HEK293 (cell line): ENCODE results near the gene TLR8.

Source experiments
- CTCF ChIA-PET: fragments of 350-600 bp; formaldehyde crosslinking; extraction: SDS; loops from one replicate; lab custom pipeline; 2021; ENCODE audit warnings: antibody characterized with exemption; lab: Yijun Ruan, JAX
- POLR2A ChIA-PET: fragments of 300-600 bp; formaldehyde crosslinking; extraction: SDS; loops from one replicate; lab custom pipeline; 2020; ENCODE audit warnings: antibody characterized with exemption, inconsistent platforms; lab: Yijun Ruan, JAX
- H3K27ac ChIP-seq: fragments of 200-500 bp; sonication (Bioruptor generic); 2 replicates; pipeline ENCODE4 v1.5.1; 2014; ENCODE audit warnings: low read depth, low read length, control low read depth, inconsistent platforms; ENCODE audit errors: extremely low read depth
- H3K36me3 ChIP-seq, 2 experiments: fragments of 200-500 bp in 1 of 2; sonication (Bioruptor generic) in 1 of 2; 1 replicate in 1 of 2; 2 replicates in 1 of 2; pipeline ENCODE4 v1.5.1; 2014 to 2017; ENCODE audit warnings: inconsistent platforms in 2 of 2, low read length in 2 of 2; ENCODE audit not compliant: control insufficient read depth in 2 of 2, insufficient read depth in 1 of 2
- H3K4me1 ChIP-seq: fragments of 200-500 bp; sonication (Bioruptor generic); 2 replicates; pipeline ENCODE4 v1.5.1; 2014; ENCODE audit warnings: mild to moderate bottlenecking, low read length, inconsistent platforms; ENCODE audit not compliant: control insufficient read depth, insufficient read depth
- H3K4me3 ChIP-seq: 2 replicates; pipeline ENCODE4 v1.5.1; 2011; ENCODE audit warnings: low read depth, mild to moderate bottlenecking, control low read depth, low read length, moderate library complexity
- H3K9me3 ChIP-seq: fragments of 200-500 bp; sonication (Bioruptor generic); 2 replicates; pipeline ENCODE4 v1.5.1; 2014; ENCODE audit warnings: low read depth, low read length, inconsistent platforms; ENCODE audit not compliant: control insufficient read depth, insufficient read depth
- GLIS1 ChIP-seq: fragments of 450-650 bp; formaldehyde crosslinking; IDR thresholded peaks from 2 replicates; pipeline ENCODE4 v1.5.1; 2016; ENCODE audit warnings: missing biosample characterization, missing genetic modification characterization
- KLF1 ChIP-seq: fragments of 450-650 bp; formaldehyde crosslinking; IDR thresholded peaks from 2 replicates; pipeline ENCODE4 v1.5.1; 2016; ENCODE audit warnings: missing biosample characterization, missing genetic modification characterization
- KLF10 ChIP-seq: fragments of 450-650 bp; IDR thresholded peaks from 2 replicates; pipeline ENCODE4 v1.5.1; 2018; ENCODE audit warnings: missing biosample characterization, mild to moderate bottlenecking, missing genetic modification characterization
- SALL2 ChIP-seq: fragments of 450-650 bp; formaldehyde crosslinking; IDR thresholded peaks from 2 replicates; pipeline ENCODE4 v1.5.0; 2017; ENCODE audit warnings: missing biosample characterization, mild to moderate bottlenecking, missing genetic modification characterization, borderline replicate concordance
- SP2 ChIP-seq: fragments of 450-650 bp; formaldehyde crosslinking; IDR thresholded peaks from 2 replicates; pipeline ENCODE4 v1.5.1; 2016; ENCODE audit warnings: missing biosample characterization, missing genetic modification characterization
- SP3 ChIP-seq: fragments of 450-650 bp; formaldehyde crosslinking; IDR thresholded peaks from 2 replicates; pipeline ENCODE4 v1.5.1; 2016; ENCODE audit warnings: missing biosample characterization, missing genetic modification characterization
- ZBTB17 ChIP-seq: fragments of 450-650 bp; formaldehyde crosslinking; IDR thresholded peaks from 2 replicates; pipeline ENCODE4 v1.5.1; 2016; ENCODE audit warnings: missing biosample characterization, missing genetic modification characterization
- ZBTB26 ChIP-seq: fragments of 450-650 bp; formaldehyde crosslinking; optimal IDR thresholded peaks from 2 replicates; pipeline ENCODE3; 2016; ENCODE audit warnings: missing biosample characterization, mild to moderate bottlenecking, missing genetic modification characterization
- ZBTB48 ChIP-seq: fragments of 450-650 bp; formaldehyde crosslinking; IDR thresholded peaks from 2 replicates; pipeline ENCODE4 v1.5.1; 2016; ENCODE audit warnings: missing biosample characterization, missing genetic modification characterization
- ZBTB6 ChIP-seq: fragments of 450-650 bp; formaldehyde crosslinking; IDR thresholded peaks from 2 replicates; pipeline ENCODE4 v1.5.1; 2017; ENCODE audit warnings: missing biosample characterization, missing genetic modification characterization
- ZFP3 ChIP-seq: fragments of 450-650 bp; formaldehyde crosslinking; IDR thresholded peaks from 2 replicates; pipeline ENCODE4 v1.5.1; 2016; ENCODE audit warnings: low read depth, missing biosample characterization, missing genetic modification characterization
- ZNF10 ChIP-seq: fragments of 450-650 bp; formaldehyde crosslinking; IDR thresholded peaks from 2 replicates; pipeline ENCODE4 v1.5.1; 2017; ENCODE audit warnings: missing biosample characterization, missing genetic modification characterization
- ZNF132 ChIP-seq: fragments of 450-650 bp; formaldehyde crosslinking; IDR thresholded peaks from 2 replicates; pipeline ENCODE4 v1.5.1; 2017; ENCODE audit warnings: missing biosample characterization, missing genetic modification characterization, borderline replicate concordance
- ZNF138 ChIP-seq: fragments of 450-650 bp; formaldehyde crosslinking; IDR thresholded peaks from 2 replicates; pipeline ENCODE4 v1.5.1; 2016; ENCODE audit warnings: missing biosample characterization, missing genetic modification characterization, borderline replicate concordance
- ZNF155 ChIP-seq: fragments of 450-650 bp; formaldehyde crosslinking; IDR thresholded peaks from 2 replicates; pipeline ENCODE4 v1.5.1; 2016; ENCODE audit warnings: missing biosample characterization, missing genetic modification characterization
- ZNF157 ChIP-seq: fragments of 450-650 bp; formaldehyde crosslinking; IDR thresholded peaks from 2 replicates; pipeline ENCODE4 v1.5.1; 2016; ENCODE audit warnings: missing biosample characterization, missing genetic modification characterization
- ZNF211 ChIP-seq: fragments of 450-650 bp; formaldehyde crosslinking; IDR thresholded peaks from 2 replicates; pipeline ENCODE4 v1.5.1; 2016; ENCODE audit warnings: low read depth, missing biosample characterization, missing genetic modification characterization
- ZNF223 ChIP-seq: fragments of 450-650 bp; formaldehyde crosslinking; IDR thresholded peaks from 2 replicates; pipeline ENCODE4 v1.5.1; 2016; ENCODE audit warnings: missing biosample characterization, missing genetic modification characterization
- ZNF239 ChIP-seq: fragments of 450-650 bp; formaldehyde crosslinking; IDR thresholded peaks from 2 replicates; pipeline ENCODE4 v1.5.1; 2016; ENCODE audit warnings: missing biosample characterization, missing genetic modification characterization
- ZNF354C ChIP-seq: fragments of 450-650 bp; formaldehyde crosslinking; IDR thresholded peaks from 2 replicates; pipeline ENCODE4 v1.5.1; 2016; ENCODE audit warnings: missing biosample characterization, missing genetic modification characterization, low read depth, borderline replicate concordance
- ZNF366 ChIP-seq: fragments of 450-650 bp; formaldehyde crosslinking; conservative IDR thresholded peaks from 2 replicates; pipeline ENCODE4 v1.5.1; 2016; ENCODE audit warnings: missing biosample characterization, missing genetic modification characterization
- ZNF37A ChIP-seq: fragments of 450-650 bp; IDR thresholded peaks from 2 replicates; pipeline ENCODE4 v1.5.1; 2018; ENCODE audit warnings: missing biosample characterization, missing genetic modification characterization
- ZNF391 ChIP-seq: fragments of 450-650 bp; formaldehyde crosslinking; IDR thresholded peaks from 2 replicates; pipeline ENCODE4 v1.5.1; 2016; ENCODE audit warnings: low read depth, missing biosample characterization, missing genetic modification characterization, borderline replicate concordance
- ZNF404 ChIP-seq: fragments of 450-650 bp; formaldehyde crosslinking; IDR thresholded peaks from 2 replicates; pipeline ENCODE4 v1.5.1; 2017; ENCODE audit warnings: missing biosample characterization, missing genetic modification characterization
- ZNF449 ChIP-seq: fragments of 450-650 bp; formaldehyde crosslinking; IDR thresholded peaks from 2 replicates; pipeline ENCODE4 v1.5.1; 2017; ENCODE audit warnings: missing biosample characterization, mild to moderate bottlenecking, missing genetic modification characterization, moderate library complexity
- ZNF473 ChIP-seq: fragments of 450-650 bp; formaldehyde crosslinking; IDR thresholded peaks from 2 replicates; pipeline ENCODE4 v1.5.1; 2017; ENCODE audit warnings: missing biosample characterization, missing genetic modification characterization
- ZNF48 ChIP-seq: fragments of 450-650 bp; formaldehyde crosslinking; IDR thresholded peaks from 2 replicates; pipeline ENCODE4 v1.5.1; 2016; ENCODE audit warnings: missing biosample characterization, missing genetic modification characterization
- ZNF514 ChIP-seq: fragments of 450-650 bp; formaldehyde crosslinking; IDR thresholded peaks from 2 replicates; pipeline ENCODE4 v1.5.1; 2016; ENCODE audit warnings: missing biosample characterization, missing genetic modification characterization
- ZNF571 ChIP-seq: fragments of 450-650 bp; formaldehyde crosslinking; IDR thresholded peaks from 2 replicates; pipeline ENCODE4 v1.5.0; 2017; ENCODE audit warnings: missing biosample characterization, missing genetic modification characterization
- ZNF660 ChIP-seq: fragments of 450-650 bp; IDR thresholded peaks from 2 replicates; pipeline ENCODE4 v1.5.1; 2018; ENCODE audit warnings: missing biosample characterization, mild to moderate bottlenecking, missing genetic modification characterization
- ZNF670 ChIP-seq: fragments of 450-650 bp; formaldehyde crosslinking; IDR thresholded peaks from 2 replicates; pipeline ENCODE4 v1.5.1; 2016; ENCODE audit warnings: missing biosample characterization, missing genetic modification characterization, low read depth
- ZNF843 ChIP-seq: fragments of 450-650 bp; formaldehyde crosslinking; IDR thresholded peaks from 2 replicates; pipeline ENCODE4 v1.5.1; 2016; ENCODE audit warnings: missing biosample characterization, missing genetic modification characterization
- ZXDB ChIP-seq: fragments of 450-650 bp; formaldehyde crosslinking; IDR thresholded peaks from 2 replicates; pipeline ENCODE4 v1.5.1; 2016; ENCODE audit warnings: missing biosample characterization, missing genetic modification characterization

TLR8 gene

GRCh38 chrX:12945494-12945893 lies 39.1 kb downstream of the TLR8 start:
- CTCF ChIA-PET: interaction anchor here (0.7 to 3.4 kb wide), 18 partner anchors 23 to 701 kb away, joined by 3 to 84 read pairs (median 9); no protein-coding TSS in a partner anchor
- POLR2A ChIA-PET: interaction anchor here (1.0 to 1.7 kb wide), 2 partner anchors 245 to 269 kb away, joined by 4 to 6 read pairs; no protein-coding TSS in a partner anchor
- H3K36me3 ChIP-seq: no peaks in the 10 kb centered on the region
- no peaks in the 10 kb centered on the region for H3K9me3 ChIP-seq
- no peak overlapping the region for H3K4me3 ChIP-seq
- no peak overlapping the region for H3K27ac ChIP-seq
- H3K4me1 ChIP-seq: peaks cover 17% of the 10 kb centered on the region
- TF ChIP-seq ZBTB26 (tag by site-specific recombination) (no peak), ZNF391 (tag by site-specific recombination) (no peak), KLF10 (tag by site-specific recombination) (no peak), ZNF132 (tag by site-specific recombination) (no peak), ZNF10 (tag by site-specific recombination) (no peak), ZNF138 (tag by site-specific recombination) (no peak), ZBTB48 (tag by site-specific recombination) (no peak), ZNF211 (no peak), KLF1 (tag by site-specific recombination) (no peak), SALL2 (tag by site-specific recombination) (no peak), ZNF473 (tag by site-specific recombination) (no peak), GLIS1 (tag by site-specific recombination) (no peak), ZNF660 (tag by site-specific recombination) (no peak), ZNF571 (tag by site-specific recombination) (no peak), ZNF843 (no peak)

- TF ChIP-seq ZXDB (tag by site-specific recombination) (no peak), ZNF155 (tag by site-specific recombination) (no peak), ZNF239 (tag by site-specific recombination) (no peak), ZNF449 (tag by site-specific recombination) (no peak), ZNF37A (tag by site-specific recombination) (no peak), ZBTB6 (tag by site-specific recombination) (no peak), ZNF670 (tag by site-specific recombination) (no peak), SP3 (tag by site-specific recombination) (no peak), ZNF223 (tag by site-specific recombination) (no peak), ZBTB17 (tag by site-specific recombination) (no peak), ZFP3 (tag by site-specific recombination) (no peak), ZNF366 (tag by site-specific recombination) (no peak), SP2 (tag by site-specific recombination) (no peak), ZNF354C (tag by site-specific recombination) (no peak), ZNF157 (tag by site-specific recombination) (no peak), ZNF48 (tag by site-specific recombination) (no peak), ZNF404 (tag by site-specific recombination) (no peak), ZNF514 (tag by site-specific recombination) (no peak)
- ChIA-PET CTCF (interaction anchor here (0.5 to 3.4 kb wide), 110 partner anchors 9 to 1146 kb away, joined by 3 to 84 read pairs (median 5); partner anchors contain the start of gene TLR8), POLR2A (interaction anchor here (0.6 to 1.8 kb wide), 13 partner anchors 10 to 1097 kb away, joined by 3 to 12 read pairs (median 5); partner anchors contain the start of gene TMSB4X)
- H3K4me1 ChIP-seq: peaks cover 17% of the 10 kb centered on the region
- peak overlapping the region; percentile 90 for H3K27ac ChIP-seq
- no peaks in the 10 kb centered on the region for H3K9me3 ChIP-seq
- H3K4me3 ChIP-seq: no peak overlapping the region
- no peaks in the 10 kb centered on the region for H3K36me3 ChIP-seq
These were observed 40.0 kb downstream of the TLR8 start for GRCh38 chrX:12946406-12946805.
